Muscle layer of duodenum (tissue), 2 donors: ENCODE measurements around the gene GRAMD1B.

Source experiments
- H3K27ac ChIP-seq: one replicate; pipeline ENCODE4 v1.7.0; 2013; ENCODE audit warnings: mild to moderate bottlenecking, low read length
- H3K27me3 ChIP-seq: one replicate; pipeline ENCODE4 v1.7.0; 2013; ENCODE audit warnings: low read depth, mild to moderate bottlenecking, control low read depth, low read length
- H3K36me3 ChIP-seq, 2 donors: one replicate each; pipeline ENCODE4 v1.7.0; 2013; ENCODE audit warnings: low read length in 2 of 2, control low read depth in 1 of 2, mild to moderate bottlenecking in 1 of 2; ENCODE audit not compliant: insufficient read depth in 2 of 2, control insufficient read depth in 1 of 2
- H3K4me1 ChIP-seq, 2 donors: one replicate each; pipeline ENCODE4 v1.7.0; 2013; ENCODE audit warnings: low read length in 2 of 2, mild to moderate bottlenecking in 2 of 2, control low read depth in 1 of 2, moderate library complexity in 1 of 2; ENCODE audit not compliant: insufficient read depth in 2 of 2, control insufficient read depth in 1 of 2
- H3K4me3 ChIP-seq, 2 donors: one replicate each; pipeline ENCODE4 v1.7.0; 2013; ENCODE audit warnings: low read length in 2 of 2, low read depth in 1 of 2, mild to moderate bottlenecking in 1 of 2
- H3K9me3 ChIP-seq, 2 donors: one replicate each; pipeline ENCODE4 v1.7.0; 2013; ENCODE audit warnings: low read length in 2 of 2, control low read depth in 1 of 2, mild to moderate bottlenecking in 1 of 2; ENCODE audit not compliant: control insufficient read depth in 1 of 2
- donor health status: healthy.

The GRAMD1B gene

DNA sequence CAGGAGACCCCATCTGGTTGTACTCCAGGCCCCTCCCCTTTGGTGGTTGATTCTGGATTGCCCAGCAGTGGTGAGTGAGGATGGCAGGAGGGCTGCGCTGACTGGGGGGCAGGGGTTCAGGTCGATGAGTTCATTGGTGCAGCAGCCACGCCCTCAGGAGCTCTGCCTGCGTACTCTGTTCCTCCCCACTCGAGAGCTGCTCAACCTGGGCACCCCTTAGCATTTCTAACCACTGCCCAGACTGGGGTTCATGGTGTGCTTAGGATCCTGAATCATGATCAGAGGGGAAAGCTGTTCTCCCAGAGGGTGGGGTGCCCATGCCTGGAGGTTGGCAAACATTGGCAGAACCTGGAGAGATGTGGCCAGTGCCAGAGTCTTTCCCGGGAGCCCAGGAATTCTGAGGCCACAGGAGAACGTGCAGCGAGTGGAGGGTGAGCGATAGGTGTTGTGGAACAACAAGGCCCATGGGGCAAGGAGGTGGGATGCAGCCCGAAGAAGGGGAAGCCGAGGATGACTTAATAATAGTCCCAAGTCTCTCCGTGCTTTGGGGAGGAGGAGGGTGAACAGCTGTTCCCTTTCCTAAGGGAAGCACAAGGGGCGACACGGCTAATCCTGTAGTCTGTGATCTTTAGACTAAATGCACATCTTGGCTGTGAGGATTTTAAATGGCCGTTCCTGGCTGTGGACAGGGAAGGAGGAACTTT is 148.9 kb downstream of the GRAMD1B start:
- no peaks in the 10 kb centered on the region for H3K36me3 ChIP-seq
- peaks cover 0 to 5% of the 10 kb centered on the region in 2 donors for H3K4me1 ChIP-seq
- no peaks in the 10 kb centered on the region for H3K27me3 ChIP-seq
- H3K9me3 ChIP-seq, result no peaks in the 10 kb centered on the region
- no peak overlapping the region for H3K4me3 ChIP-seq
- H3K27ac ChIP-seq, result no peak overlapping the region

DNA sequence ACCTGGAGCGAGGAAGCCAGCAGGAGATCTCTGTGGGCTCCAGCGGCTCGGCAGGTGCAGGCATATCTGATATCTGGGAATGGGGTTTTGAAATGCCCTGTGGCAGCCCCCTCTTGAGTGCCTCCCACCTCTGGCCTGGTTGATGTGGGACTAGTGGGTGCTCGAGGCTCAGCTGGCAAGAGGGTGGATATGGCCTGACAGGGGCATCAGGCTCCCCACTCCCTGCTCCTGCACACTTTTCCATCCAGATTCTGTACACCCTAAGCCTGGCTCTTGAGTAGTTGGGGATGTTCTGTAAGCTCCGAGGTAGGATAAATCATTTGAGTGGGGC is 149.4 kb downstream of the GRAMD1B start:
- H3K4me1 ChIP-seq, result peaks cover 0 to 5% of the 10 kb centered on the region in 2 donors
- no peaks in the 10 kb centered on the region for H3K36me3 ChIP-seq
- H3K4me3 ChIP-seq, result no peak overlapping the region
- no peaks in the 10 kb centered on the region for H3K9me3 ChIP-seq
- H3K27ac ChIP-seq, result no peak overlapping the region
- no peaks in the 10 kb centered on the region for H3K27me3 ChIP-seq

DNA sequence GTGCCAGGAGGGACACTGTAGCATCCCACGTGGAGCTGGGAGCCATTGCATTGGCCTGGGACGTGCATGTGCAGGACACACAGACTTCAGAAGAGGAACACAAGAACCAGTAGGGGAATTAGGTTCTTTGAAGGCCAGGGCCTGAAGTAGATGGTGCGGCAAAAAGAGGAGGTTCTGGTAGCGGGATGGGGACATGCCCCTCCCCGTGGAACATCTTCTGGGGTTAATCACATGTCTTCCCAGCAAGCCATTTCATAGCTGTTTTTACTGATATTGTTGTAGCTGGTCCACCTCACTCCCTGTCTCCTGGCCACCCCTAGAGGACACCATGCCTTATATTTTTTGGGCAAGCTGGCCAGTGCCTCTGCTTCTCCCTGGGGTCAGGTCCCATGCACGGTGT is 150.1 kb downstream of the GRAMD1B start:
- Histone ChIP-seq H3K36me3 (no peaks in the 10 kb centered on the region), H3K4me3 (no peak overlapping the region), H3K27ac (no peak overlapping the region), H3K27me3 (no peaks in the 10 kb centered on the region), H3K4me1 (peaks cover 0 to 5% of the 10 kb centered on the region in 2 donors), H3K9me3 (no peaks in the 10 kb centered on the region)

DNA sequence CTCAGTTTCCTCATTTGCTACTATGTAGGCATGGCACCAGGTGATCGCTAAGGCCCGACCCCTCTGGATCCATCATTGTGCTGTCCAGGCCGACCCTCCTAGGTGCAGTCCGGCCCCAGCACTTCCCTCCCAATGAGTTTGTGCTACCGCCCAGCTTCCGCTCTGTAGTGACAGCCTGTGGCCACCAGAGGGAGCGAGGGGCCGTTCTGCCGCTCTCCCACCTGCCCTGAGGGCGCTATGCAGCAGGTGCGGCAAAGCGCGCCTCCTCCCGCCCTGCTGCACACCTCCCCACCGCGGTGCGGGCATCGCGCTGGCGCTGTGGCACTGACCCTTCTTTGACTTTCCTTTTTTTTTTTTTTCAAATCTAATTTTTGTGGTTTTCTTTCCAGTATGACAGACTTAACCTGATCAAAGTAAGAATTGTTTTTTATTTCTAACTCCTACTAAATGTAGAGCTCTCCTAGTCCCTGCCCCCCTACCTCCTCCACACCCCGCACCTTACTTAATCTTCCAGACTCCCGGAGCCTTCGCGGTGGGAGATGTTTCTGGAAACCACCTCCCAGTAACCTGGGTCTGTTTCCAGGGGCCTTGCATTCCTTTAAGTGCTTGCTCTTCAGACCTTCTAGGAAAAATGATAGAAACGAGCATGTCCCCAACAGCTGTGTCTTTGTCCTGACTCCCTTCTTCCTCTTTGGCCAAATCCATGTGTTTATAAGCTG is 150.6 kb downstream of the GRAMD1B start:
- no peak overlapping the region for H3K27ac ChIP-seq
- H3K4me3 ChIP-seq, result no peak overlapping the region

DNA sequence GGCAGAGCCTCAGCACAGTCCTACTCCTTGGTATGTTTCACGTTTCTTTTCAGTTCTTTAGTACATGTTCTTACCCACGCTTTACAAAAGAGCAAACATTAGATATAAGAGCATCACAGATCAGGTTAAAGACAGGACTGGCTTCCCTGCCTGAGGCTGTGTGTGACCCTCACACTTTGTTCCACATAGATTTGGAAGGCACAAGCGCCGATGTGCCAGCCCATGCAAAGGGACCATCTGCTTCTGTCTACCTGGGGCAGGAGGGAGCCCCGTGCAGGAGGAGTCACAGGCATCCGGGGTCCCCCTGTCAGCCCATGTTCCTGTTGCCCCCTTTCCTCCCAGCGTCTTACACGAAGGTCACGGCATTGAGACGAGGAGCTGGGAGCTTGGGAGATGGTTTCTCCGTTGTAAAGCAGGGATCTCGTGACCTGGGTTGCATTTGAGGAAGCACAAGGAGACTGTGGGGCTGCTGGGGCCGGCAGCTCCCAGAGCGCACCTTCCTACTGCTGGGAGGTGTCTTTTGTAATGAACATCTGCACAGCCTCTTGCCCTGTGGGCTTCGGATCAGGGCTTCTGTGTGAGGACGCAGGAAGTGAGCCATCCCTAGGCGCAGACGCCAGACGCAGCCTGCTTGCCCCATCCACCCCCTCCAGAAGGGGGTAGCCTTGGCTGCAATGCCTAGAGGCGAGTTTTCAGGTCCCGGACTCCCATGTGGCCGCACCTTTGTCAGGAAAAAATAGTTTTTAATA is 151.8 kb downstream of the GRAMD1B start:
- Histone ChIP-seq H3K36me3 (no peaks in the 10 kb centered on the region), H3K27me3 (no peaks in the 10 kb centered on the region)

More for the DNA sequence above, 150.6 kb downstream of the GRAMD1B start:
- H3K9me3 ChIP-seq, result no peaks in the 10 kb centered on the region
- H3K4me1 ChIP-seq, result peaks cover 0 to 5% of the 10 kb centered on the region in 2 donors
- H3K27me3 ChIP-seq, result no peaks in the 10 kb centered on the region
- no peaks in the 10 kb centered on the region for H3K36me3 ChIP-seq

DNA sequence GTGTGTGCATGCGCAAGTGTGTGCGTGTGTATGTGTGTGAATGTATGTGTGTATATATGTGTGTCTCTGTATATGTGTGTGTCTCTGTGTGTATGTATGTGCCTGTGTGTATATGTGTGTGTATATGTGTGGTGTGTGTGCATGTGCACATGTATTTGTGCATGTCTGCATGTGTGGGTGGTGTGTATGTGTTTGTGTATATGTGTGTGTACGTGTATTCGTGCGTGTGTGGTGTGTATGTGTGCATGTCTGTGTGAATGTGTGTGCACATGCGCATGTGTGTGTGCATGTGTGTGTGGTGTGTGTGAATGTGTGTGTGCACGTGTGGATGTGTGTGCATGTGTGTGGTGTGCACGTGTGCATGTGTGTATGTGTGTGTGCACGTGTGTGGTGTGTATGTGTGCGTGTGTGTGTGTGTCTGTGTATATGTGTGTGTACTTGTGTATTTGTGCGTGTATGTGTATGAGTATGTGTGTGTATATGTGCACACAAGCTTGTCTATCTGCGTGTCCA is 153.0 kb downstream of the GRAMD1B start:
- Histone ChIP-seq H3K27me3 (no peaks in the 10 kb centered on the region), H3K36me3 (no peaks in the 10 kb centered on the region), H3K4me3 (no peak overlapping the region), H3K9me3 (no peaks in the 10 kb centered on the region), H3K4me1 (peaks cover 0 to 5% of the 10 kb centered on the region in 2 donors), H3K27ac (no peak overlapping the region)

More for the DNA sequence above, 151.8 kb downstream of the GRAMD1B start:
- Histone ChIP-seq H3K4me1 (peaks cover 0 to 5% of the 10 kb centered on the region in 2 donors), H3K9me3 (no peaks in the 10 kb centered on the region), H3K27ac (no peak overlapping the region), H3K4me3 (no peak overlapping the region)

DNA sequence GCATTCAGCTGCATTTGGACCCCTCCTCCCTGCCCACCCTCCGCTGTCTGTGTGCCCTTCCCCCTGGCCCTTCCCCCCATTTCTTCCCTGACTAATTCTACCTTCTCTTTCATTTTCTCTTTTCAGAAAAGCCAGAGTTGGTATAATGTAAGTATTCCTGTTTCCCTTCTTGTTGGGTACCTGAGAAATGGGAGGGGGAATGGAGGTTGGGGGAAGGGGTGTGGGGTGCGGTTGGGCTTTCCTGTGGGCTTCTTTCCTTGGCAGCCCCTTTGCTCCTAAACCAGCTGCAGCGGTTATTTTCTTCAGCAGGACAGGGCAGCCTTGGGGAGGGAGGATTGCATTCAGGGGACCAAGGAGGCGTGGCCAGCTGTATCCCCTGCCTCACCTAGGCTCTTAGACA is 154.1 kb downstream of the GRAMD1B start:
- Histone ChIP-seq H3K4me1 (peaks cover 0 to 5% of the 10 kb centered on the region in 2 donors), H3K36me3 (no peaks in the 10 kb centered on the region), H3K27ac (no peak overlapping the region), H3K27me3 (no peaks in the 10 kb centered on the region), H3K4me3 (no peak overlapping the region), H3K9me3 (no peaks in the 10 kb centered on the region)

DNA sequence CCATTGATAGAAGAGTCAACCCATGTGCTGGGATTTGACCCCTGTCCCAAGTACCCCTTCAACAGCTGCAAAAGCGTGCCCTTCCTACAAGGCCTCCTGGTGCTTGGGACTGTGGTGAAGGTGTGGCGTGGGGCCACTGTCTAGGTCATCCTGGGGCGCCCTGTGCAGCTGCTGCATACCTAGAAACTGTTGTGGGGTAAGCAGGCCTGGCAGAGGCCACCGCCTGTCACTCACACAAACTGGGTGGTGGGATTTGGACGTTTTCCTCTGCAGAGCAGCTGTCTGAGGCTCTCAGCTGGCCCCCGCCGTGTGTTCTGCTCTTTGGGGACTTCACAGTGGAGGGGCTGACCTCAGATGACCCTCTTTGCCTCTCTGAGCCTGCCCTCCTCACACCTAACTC is 154.7 kb downstream of the GRAMD1B start:
- Histone ChIP-seq H3K4me3 (no peak overlapping the region), H3K4me1 (peaks cover under 1 to 5% of the 10 kb centered on the region in 2 donors), H3K9me3 (no peaks in the 10 kb centered on the region), H3K27me3 (no peaks in the 10 kb centered on the region), H3K27ac (no peak overlapping the region), H3K36me3 (no peaks in the 10 kb centered on the region)

DNA sequence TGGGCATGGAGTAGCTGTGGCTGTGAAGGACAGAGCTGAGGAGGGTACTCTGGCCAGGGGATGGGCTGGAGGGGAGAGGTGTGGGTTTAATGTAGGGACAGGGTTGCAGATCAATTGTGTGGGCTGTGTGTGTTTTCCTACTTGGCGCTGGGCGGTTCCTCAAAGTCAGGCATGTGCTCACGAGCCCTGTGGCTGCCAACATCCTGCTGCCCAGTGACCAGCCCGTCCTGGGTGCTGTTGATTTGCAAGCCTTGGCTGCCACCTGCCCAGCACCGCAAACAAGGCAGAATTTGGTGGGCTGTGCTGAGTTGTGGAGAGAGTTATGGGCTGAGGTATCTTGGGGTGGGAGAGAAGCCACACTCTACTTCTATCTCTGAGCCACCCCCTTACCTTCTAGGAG is 155.1 kb downstream of the GRAMD1B start:
- no peak overlapping the region for H3K27ac ChIP-seq
- no peak overlapping the region for H3K4me3 ChIP-seq
- H3K36me3 ChIP-seq, result no peaks in the 10 kb centered on the region
- H3K27me3 ChIP-seq, result no peaks in the 10 kb centered on the region
- H3K4me1 ChIP-seq, result peaks cover 4 to 8% of the 10 kb centered on the region in 2 donors
- no peaks in the 10 kb centered on the region for H3K9me3 ChIP-seq

DNA sequence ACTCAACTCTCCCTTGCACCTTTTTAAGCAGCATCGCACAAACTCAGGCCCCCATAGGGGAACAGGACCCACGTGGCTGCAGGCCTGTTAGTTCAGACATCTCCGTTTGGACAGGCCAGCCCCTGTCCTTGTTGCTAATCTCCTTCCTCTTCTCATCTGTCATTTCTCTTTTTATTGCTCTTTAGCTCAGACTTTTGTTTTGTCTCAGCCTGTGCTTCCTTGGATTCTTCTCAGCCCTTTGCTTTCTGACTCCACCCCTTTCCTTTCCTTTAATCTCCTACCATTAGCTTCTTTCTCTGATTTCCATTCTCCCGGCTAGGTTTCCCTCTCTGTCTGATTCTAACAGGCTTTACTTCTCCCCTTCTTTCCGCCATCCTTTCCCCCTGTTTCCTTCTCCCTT is 155.6 kb downstream of the GRAMD1B start:
- H3K36me3 ChIP-seq, result no peaks in the 10 kb centered on the region
- H3K27ac ChIP-seq, result no peak overlapping the region
- H3K9me3 ChIP-seq, result no peaks in the 10 kb centered on the region
- H3K27me3 ChIP-seq, result no peaks in the 10 kb centered on the region
- no peak overlapping the region for H3K4me3 ChIP-seq
- H3K4me1 ChIP-seq, result peaks cover 4 to 9% of the 10 kb centered on the region in 2 donors

DNA sequence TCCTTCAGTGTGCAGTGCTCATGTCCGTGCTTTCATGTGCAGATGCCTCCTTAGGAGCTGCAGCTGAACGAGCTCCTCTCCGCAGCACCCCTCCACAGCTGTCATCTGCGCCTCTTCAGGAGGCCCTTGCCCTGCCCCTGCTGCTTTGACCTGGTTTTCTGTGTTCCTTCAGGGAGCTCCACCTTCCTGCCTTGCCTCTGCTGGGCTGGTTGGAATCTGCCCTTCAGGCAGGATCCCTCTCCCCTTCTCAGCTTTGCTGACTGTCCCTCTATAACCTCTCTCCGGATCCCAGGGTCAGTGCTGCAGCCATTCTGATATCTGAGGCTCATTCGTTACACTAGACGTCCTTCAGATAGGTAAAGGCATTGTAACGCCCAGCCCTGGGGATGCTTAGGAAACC is 156.5 kb downstream of the GRAMD1B start:
- no peaks in the 10 kb centered on the region for H3K36me3 ChIP-seq
- H3K4me3 ChIP-seq, result no peak overlapping the region
- no peaks in the 10 kb centered on the region for H3K9me3 ChIP-seq
- H3K27me3 ChIP-seq, result no peaks in the 10 kb centered on the region
- H3K4me1 ChIP-seq, result peaks cover 4 to 10% of the 10 kb centered on the region in 2 donors
- no peak overlapping the region for H3K27ac ChIP-seq
